HepG2 (cell line): Measurements from ENCODE around the gene UBAP1L.

Experiments
- CHD2 ChIP-seq: IDR thresholded peaks from 2 replicates; pipeline ENCODE4 v1.6.1; 2011; ENCODE audit warnings: low read depth, low read length, improper control_type of control experiment
- NFIC ChIP-seq: IDR thresholded peaks from 2 replicates; pipeline ENCODE4 v1.6.1; 2012; ENCODE audit warnings: mild to moderate bottlenecking, low read length, inconsistent platforms
- ZNF350 ChIP-seq: sonication (generic); formaldehyde crosslinking; IDR thresholded peaks from 2 replicates; pipeline ENCODE4 v1.4.0; 2020; ENCODE audit warnings: mild to moderate bottlenecking, low read depth, missing genetic modification reagents, borderline replicate concordance

GRCh38 chr15:65084500-65085206 is 30.3 kb downstream of the UBAP1L start:
- no peak for TF ChIP-seq NFIC
- no peak for TF ChIP-seq CHD2
- TF ChIP-seq ZNF350 (CRISPR knock-in tag): no peak
